Spinal cord (tissue), 10 donors: ENCODE results near the gene ATP5MC2. TPM values are rescaled to one million over a fixed set of nuclear protein-coding genes. Genes with fewer than 3 reads are reported as not detected.

Experiments used
- DNase-seq, 6 donors: peaks; one replicate each; pipeline versions ENCODE4 v3.0.0 to v3.0.0-alpha.2; 2013 to 2015; ENCODE audit warnings: low spot score in 6 of 6, low read depth in 4 of 6
- H3K27ac ChIP-seq: one replicate; pipeline ENCODE4 v1.5.1; 2013; ENCODE audit warnings: low read depth, low read length, control low read depth
- H3K27me3 ChIP-seq: one replicate; pipeline ENCODE4 v1.6.1; 2013; ENCODE audit warnings: low read length; ENCODE audit not compliant: control insufficient read depth, insufficient read depth
- H3K36me3 ChIP-seq: one replicate; pipeline ENCODE4 v1.6.1; 2013; ENCODE audit warnings: low read length; ENCODE audit not compliant: control insufficient read depth, insufficient read depth
- H3K4me1 ChIP-seq: one replicate; pipeline ENCODE4 v1.6.1; 2013; ENCODE audit warnings: low read length; ENCODE audit not compliant: control insufficient read depth, insufficient read depth
- H3K4me3 ChIP-seq: one replicate; pipeline ENCODE4 v1.5.1; 2013; ENCODE audit warnings: low read depth, low read length, control low read depth
- H3K9me3 ChIP-seq: one replicate; pipeline ENCODE4 v1.6.1; 2013; ENCODE audit warnings: low read length; ENCODE audit not compliant: control insufficient read depth, insufficient read depth
- WGBS: methylation state at CpG from one replicate; pipeline ENCODE4 v1.1.5; 2013; ENCODE audit warnings: missing lambda C conversion rate; ENCODE audit not compliant: insufficient coverage; 5-methylcytosine and 5-hydroxymethylcytosine counted together
- polyA plus RNA-seq, 2 donors: library from polyadenylated mRNA; unstranded; fragments of 120-200 nt; gene quantifications; one replicate each; pipeline ENCODE4 v1.2.1, GENCODE V29; 2013; ENCODE audit not compliant: insufficient read length in 2 of 2
- total RNA-seq, 2 donors: library from RNA; depleted of rRNA in 1 of 2; stranded (reverse); fragments of 120-200 nt in 1 of 2; fragments of >200 nt in 1 of 2; gene quantifications; one replicate each; pipeline versions ENCODE4 v1.2.3 to v1.2.4, GENCODE V29; 2013 to 2014
- donor health status: healthy.

Gene ATP5MC2
- total and polyA plus RNA-seq, 4 donors, result 65.8 to 387 (median 298) TPM

GRCh38 chr12:53712059-53712643, 36.3 kb upstream of the ATP5MC2 start:
- peak in 2 of 6 donors; percentile 49 to 91 for DNase-seq
- Histone ChIP-seq H3K36me3 (peaks cover 58% of the 10 kb centered on the region), H3K27ac (no peak overlapping the region), H3K27me3 (no peaks in the 10 kb centered on the region), H3K4me3 (no peak overlapping the region), H3K4me1 (peaks cover 21% of the 10 kb centered on the region), H3K9me3 (no peaks in the 10 kb centered on the region)
- 46% methylated on average over 5 of the region's 8 CpGs for WGBS

GRCh38 chr12:53710091-53710490, 34.2 kb upstream of the ATP5MC2 start:
- 19% methylated on average over 5 of the region's 6 CpGs for WGBS
- H3K27ac ChIP-seq, result no peak overlapping the region

GRCh38 chr12:53709671-53710070, 33.8 kb upstream of the ATP5MC2 start:
- Histone ChIP-seq H3K9me3 (no peaks in the 10 kb centered on the region), H3K4me3 (no peak overlapping the region), H3K4me1 (peaks cover 21% of the 10 kb centered on the region), H3K36me3 (peaks cover 33% of the 10 kb centered on the region), H3K27ac (no peak overlapping the region), H3K27me3 (no peaks in the 10 kb centered on the region)
- WGBS, result 14% methylated on average over 1 of the region's 4 CpGs
- peak in 2 of 6 donors; percentile 41 to 89 for DNase-seq

More at GRCh38 chr12:53710091-53710490, 34.2 kb upstream of the ATP5MC2 start:
- peak in 2 of 6 donors; percentile 62 to 94 for DNase-seq
- no peaks in the 10 kb centered on the region for H3K9me3 ChIP-seq
- peaks cover 38% of the 10 kb centered on the region for H3K36me3 ChIP-seq
- H3K4me3 ChIP-seq, result no peak overlapping the region
- H3K27me3 ChIP-seq, result no peaks in the 10 kb centered on the region
- peaks cover 21% of the 10 kb centered on the region for H3K4me1 ChIP-seq

- H3K27ac ChIP-seq, result no peak overlapping the region
- H3K4me1 ChIP-seq, result peaks cover 16% of the 10 kb centered on the region
- H3K4me3 ChIP-seq, result no peak overlapping the region
- WGBS, result 71% methylated on average over 1 of the region's 1 CpG
- DNase-seq, result no peak
- no peaks in the 10 kb centered on the region for H3K27me3 ChIP-seq
- no peaks in the 10 kb centered on the region for H3K36me3 ChIP-seq
- H3K9me3 ChIP-seq, result no peaks in the 10 kb centered on the region
These were observed 30.2 kb upstream of the ATP5MC2 start for GRCh38 chr12:53706080-53706479.

- H3K4me3 ChIP-seq, result no peak overlapping the region
- H3K4me1 ChIP-seq, result peaks cover 6% of the 10 kb centered on the region
- H3K36me3 ChIP-seq, result no peaks in the 10 kb centered on the region
- H3K9me3 ChIP-seq, result no peaks in the 10 kb centered on the region
- no peak for DNase-seq
- H3K27ac ChIP-seq, result no peak overlapping the region
- H3K27me3 ChIP-seq, result peaks cover 8% of the 10 kb centered on the region
- WGBS, result no CpG with 5 or more reads among the region's 4 CpGs
These were observed 27.9 kb upstream of the ATP5MC2 start for GRCh38 chr12:53703756-53704155.

GRCh38 chr12:53701518-53702264, 25.8 kb upstream of the ATP5MC2 start:
- Histone ChIP-seq H3K4me3 (no peak overlapping the region), H3K9me3 (no peaks in the 10 kb centered on the region), H3K27me3 (peaks cover 22% of the 10 kb centered on the region), H3K27ac (no peak overlapping the region), H3K36me3 (no peaks in the 10 kb centered on the region), H3K4me1 (peaks cover 13% of the 10 kb centered on the region)
- 1% methylated on average over 8 of the region's 8 CpGs for WGBS
- peak in 5 of 6 donors; percentile 44 to 94 (median 75) for DNase-seq

GRCh38 chr12:53700567-53700966, 24.7 kb upstream of the ATP5MC2 start:
- H3K4me3 ChIP-seq, result no peak overlapping the region
- peaks cover 22% of the 10 kb centered on the region for H3K4me1 ChIP-seq
- H3K27me3 ChIP-seq, result peaks cover 32% of the 10 kb centered on the region
- no peaks in the 10 kb centered on the region for H3K36me3 ChIP-seq
- H3K27ac ChIP-seq, result peak overlapping the region; percentile 40
- WGBS, result no CpG with 5 or more reads among the region's 6 CpGs
- DNase-seq, result peak in 2 of 6 donors; percentile 65 to 88
- H3K9me3 ChIP-seq, result no peaks in the 10 kb centered on the region

- Histone ChIP-seq H3K27ac (no peak overlapping the region), H3K4me3 (no peak overlapping the region), H3K27me3 (peaks cover 41% of the 10 kb centered on the region), H3K4me1 (peaks cover 32% of the 10 kb centered on the region), H3K9me3 (no peaks in the 10 kb centered on the region), H3K36me3 (no peaks in the 10 kb centered on the region)
- no peak for DNase-seq
- WGBS, result 25% methylated on average over 3 of the region's 5 CpGs
These were observed 23.8 kb upstream of the ATP5MC2 start for GRCh38 chr12:53699678-53700025.

- no peak overlapping the region for H3K4me3 ChIP-seq
- peaks cover 47% of the 10 kb centered on the region for H3K27me3 ChIP-seq
- no peaks in the 10 kb centered on the region for H3K36me3 ChIP-seq
- no CpG with 5 or more reads among the region's 3 CpGs for WGBS
- peaks cover 32% of the 10 kb centered on the region for H3K4me1 ChIP-seq
- H3K27ac ChIP-seq, result no peak overlapping the region
- DNase-seq, result no peak
- no peaks in the 10 kb centered on the region for H3K9me3 ChIP-seq
These were observed 23.2 kb upstream of the ATP5MC2 start for GRCh38 chr12:53698948-53699677.
